Pancreas (tissue), 10 donors: Measurements from ENCODE around the gene ADRB2. TPM values are rescaled to one million over a fixed set of nuclear protein-coding genes. Genes with fewer than 3 reads are reported as not detected.

Experiments
- ATAC-seq, 4 donors: fragments of 200-7000 bp; cut with Tn5 transposase; one replicate each; pipeline versions ENCODE4 v1.8.0 to v1.9.1; 2020; ENCODE audit warnings: mild to moderate bottlenecking in 4 of 4, moderate library complexity in 4 of 4
- DNase-seq, 6 donors: peaks; one replicate each; pipeline ENCODE4 v3.0.0-alpha.2; 2020
- FAIRE-seq: peaks from 2 replicates; lab custom pipeline; 2012; peaks lifted over from hg19 to GRCh38; lab: Jason Lieb, UNC
- H3K27ac ChIP-seq, 4 donors: fragments of 200-600 bp; sonication (generic); 1 replicate in 3 of 4; 2 replicates in 1 of 4; pipeline versions ENCODE4 v1.5.0 to v1.8.0; 2020
- H3K27me3 ChIP-seq, 4 donors: fragments of 200-600 bp; one replicate each; pipeline ENCODE4 v1.8.0; 2021
- H3K36me3 ChIP-seq, 3 donors: fragments of 200-600 bp; sonication (generic) in 1 of 3; one replicate each; pipeline versions ENCODE4 v1.5.0 to v1.8.0; 2020 to 2021
- H3K4me1 ChIP-seq, 3 donors: fragments of 200-600 bp; one replicate each; pipeline ENCODE4 v1.8.0; 2021
- H3K4me3 ChIP-seq, 4 donors: fragments of 200-600 bp; sonication (generic) in 2 of 4; one replicate each; pipeline versions ENCODE4 v1.5.0 to v1.8.0; 2020 to 2021
- H3K9me3 ChIP-seq, 4 donors: fragments of 200-600 bp; one replicate each; pipeline ENCODE4 v1.8.0; 2021
- WGBS, 2 donors: extraction: QIAGEN DNeasy Blood & Tissue Kit; methylation state at CpG; one replicate each; pipeline ENCODE4 v1.1.7; 2013; 5-methylcytosine and 5-hydroxymethylcytosine counted together
- intact Hi-C, 3 donors: fragments of 100-400 bp; cut with DNase I; formaldehyde crosslinking; loops; one replicate each; pipeline versions ENCODE4 v1.11.1 to v1.14.2; 2022
- polyA plus RNA-seq, 2 donors: library from polyadenylated mRNA; stranded (reverse); fragments of 200-250 nt; gene quantifications; one replicate each; pipeline ENCODE4 v1.2.3, GENCODE V29; 2013
- total RNA-seq, 6 donors: library from RNA; stranded (reverse); fragmentation: NEBNext Ultra II Directional in 4 of 6; extraction: Animal tissue kit (Norgen Biotek cat#: 25700) in 4 of 6; gene quantifications; one replicate each; pipeline versions ENCODE4 v1.2.1 to v1.2.4, GENCODE V29; 2021 to 2023
- TF ChIP-seq, protein P1 (sequence below), 4 donors: fragments of 200-600 bp; sonication (generic) in 3 of 4; IDR thresholded peaks; one replicate each; pipeline versions ENCODE4 v1.5.0 to v1.8.0; 2021; ENCODE audit warnings: antibody characterized with exemption in 4 of 4
- donor health status: healthy with polysubstance abuse.
- donor health status: DM: no; HTN: no; CAD: no; lungs with moderate emphysema.
- donor health status: DM: no; HTN: no; CAD: no.
- donor health status: control.
- donor health status: control.
- donor health status: Bipolar disorder and iron deficiency.
- donor health status: DM: yes; HTN: yes; CAD: no.
- donor health status: DM: no; HTN: no; CAD: no.
- donor health status: DM: no; HTN: no; CAD: no.
- donor health status: DM: yes; HTN: yes; CAD: no.

ADRB2 gene
- total and polyA plus RNA-seq, 8 donors = 0.09 to 1.1 (median 0.48) TPM

DNA sequence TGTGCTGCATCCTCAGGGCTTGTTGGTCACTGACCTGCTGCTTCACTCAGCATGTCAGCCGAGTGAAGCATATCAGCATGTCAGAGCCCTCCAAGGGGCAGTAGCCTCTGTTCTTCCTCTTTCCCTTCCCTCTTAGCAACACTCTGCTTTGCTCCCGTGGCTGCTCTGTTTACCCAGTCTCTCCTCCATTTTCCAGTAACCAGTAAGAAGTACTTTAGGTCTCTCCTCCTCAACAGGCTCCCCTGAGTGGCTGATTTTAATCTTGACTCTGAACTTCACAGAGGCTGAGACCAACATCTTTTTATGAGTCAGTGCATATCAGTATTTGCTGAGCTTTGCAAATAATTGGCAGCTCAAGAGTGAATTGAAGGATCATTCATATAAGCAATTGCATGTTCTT lies 18.6 kb upstream of the ADRB2 start:
- FAIRE-seq = no peak
- ATAC-seq = peak in 3 of 4 donors; percentile 56 to 71 (median 69)
- Histone ChIP-seq H3K36me3 (no peaks in the 10 kb centered on the region), H3K4me3 (no peak overlapping the region), H3K9me3 (no peaks in the 10 kb centered on the region), H3K27ac (no peak overlapping the region), H3K4me1 (peaks cover 0 to 3% (median 0%) of the 10 kb centered on the region in 3 donors), H3K27me3 (no peaks in the 10 kb centered on the region)
- TF ChIP-seq, protein P1, sequence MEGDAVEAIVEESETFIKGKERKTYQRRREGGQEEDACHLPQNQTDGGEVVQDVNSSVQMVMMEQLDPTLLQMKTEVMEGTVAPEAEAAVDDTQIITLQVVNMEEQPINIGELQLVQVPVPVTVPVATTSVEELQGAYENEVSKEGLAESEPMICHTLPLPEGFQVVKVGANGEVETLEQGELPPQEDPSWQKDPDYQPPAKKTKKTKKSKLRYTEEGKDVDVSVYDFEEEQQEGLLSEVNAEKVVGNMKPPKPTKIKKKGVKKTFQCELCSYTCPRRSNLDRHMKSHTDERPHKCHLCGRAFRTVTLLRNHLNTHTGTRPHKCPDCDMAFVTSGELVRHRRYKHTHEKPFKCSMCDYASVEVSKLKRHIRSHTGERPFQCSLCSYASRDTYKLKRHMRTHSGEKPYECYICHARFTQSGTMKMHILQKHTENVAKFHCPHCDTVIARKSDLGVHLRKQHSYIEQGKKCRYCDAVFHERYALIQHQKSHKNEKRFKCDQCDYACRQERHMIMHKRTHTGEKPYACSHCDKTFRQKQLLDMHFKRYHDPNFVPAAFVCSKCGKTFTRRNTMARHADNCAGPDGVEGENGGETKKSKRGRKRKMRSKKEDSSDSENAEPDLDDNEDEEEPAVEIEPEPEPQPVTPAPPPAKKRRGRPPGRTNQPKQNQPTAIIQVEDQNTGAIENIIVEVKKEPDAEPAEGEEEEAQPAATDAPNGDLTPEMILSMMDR (IDR thresholded peaks at IDR 0.05) = no peak
- WGBS, 2 donors = 27 to 36% methylated on average over 2 of the region's 2 CpGs
- DNase-seq = peak in 1 of 6 donors; percentile 24
- intact Hi-C loops = no loop called here

DNA sequence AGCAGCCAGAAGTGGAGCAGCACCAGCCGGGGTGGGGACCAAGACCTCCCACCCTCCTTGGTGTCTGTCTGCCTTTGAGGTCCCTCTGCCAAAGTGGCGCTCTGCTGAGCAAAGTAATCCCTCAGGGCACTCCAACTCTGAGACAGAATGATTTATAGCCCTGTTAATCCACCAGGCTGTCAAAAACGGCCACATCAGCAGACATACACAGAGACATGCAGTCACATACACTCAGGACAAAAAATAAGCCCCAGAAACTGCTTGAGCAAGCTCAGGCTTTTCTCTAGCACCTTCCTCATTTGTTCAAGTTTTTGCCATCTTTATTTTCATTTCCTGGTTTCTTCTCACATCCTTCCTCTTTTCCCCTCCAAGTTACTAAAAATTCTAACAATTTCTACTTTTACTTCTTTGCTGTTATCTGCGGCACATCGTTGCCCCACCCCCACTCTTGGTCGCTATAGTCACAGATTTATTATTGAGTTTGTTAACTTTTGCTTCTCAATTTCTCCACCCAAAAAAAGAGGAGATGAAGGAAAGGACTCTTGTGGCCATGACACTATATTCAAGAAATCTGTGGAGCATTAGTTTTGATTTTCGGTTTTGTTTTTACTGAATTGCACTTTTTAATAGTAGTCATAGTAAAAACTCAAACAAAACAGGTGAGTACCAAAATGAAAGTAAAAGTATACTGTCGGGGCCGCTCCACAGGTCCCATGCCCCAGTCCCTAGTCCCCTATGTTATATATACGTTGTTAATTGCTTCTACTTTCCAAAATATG lies 17.4 kb upstream of the ADRB2 start:
- Histone ChIP-seq H3K27ac (no peak overlapping the region), H3K36me3 (no peaks in the 10 kb centered on the region), H3K4me1 (peaks cover 0 to 3% (median 0%) of the 10 kb centered on the region in 3 donors), H3K9me3 (no peaks in the 10 kb centered on the region), H3K4me3 (no peak overlapping the region), H3K27me3 (no peaks in the 10 kb centered on the region)
- ATAC-seq (peak in 3 of 4 donors; percentile 44 to 75 (median 67)), FAIRE-seq (no peak), DNase-seq (no peak)
- intact Hi-C loops = no loop called here
- 59 to 64% methylated on average over 10 of the region's 10 CpGs for WGBS, 2 donors
- TF ChIP-seq, protein P1 (IDR thresholded peaks at IDR 0.05) = no peak

GRCh38 chr5:148809781-148810524 lies 16.5 kb upstream of the ADRB2 start:
- no peaks in the 10 kb centered on the region for H3K9me3 ChIP-seq
- intact Hi-C loops = no loop called here
- H3K27me3 ChIP-seq = no peaks in the 10 kb centered on the region
- H3K27ac ChIP-seq = no peak overlapping the region
- TF ChIP-seq, protein P1 (IDR thresholded peaks at IDR 0.05) = no peak
- H3K4me3 ChIP-seq = no peak overlapping the region
- no peak for FAIRE-seq
- WGBS, 2 donors = 82 to 95% methylated on average over 3 of the region's 3 CpGs
- peaks cover 0 to 3% (median 0%) of the 10 kb centered on the region in 3 donors for H3K4me1 ChIP-seq
- no peak for DNase-seq
- no peak for ATAC-seq
- H3K36me3 ChIP-seq = no peaks in the 10 kb centered on the region

GRCh38 chr5:148810823-148811222 lies 15.6 kb upstream of the ADRB2 start:
- Histone ChIP-seq H3K27me3 (no peaks in the 10 kb centered on the region), H3K4me1 (peaks cover 0 to 3% (median 0%) of the 10 kb centered on the region in 3 donors), H3K4me3 (no peak overlapping the region), H3K36me3 (no peaks in the 10 kb centered on the region), H3K27ac (no peak overlapping the region), H3K9me3 (no peaks in the 10 kb centered on the region)
- WGBS, 2 donors = 75 to 81% methylated on average over 2 of the region's 2 CpGs
- no peak for FAIRE-seq
- DNase-seq = no peak
- TF ChIP-seq, protein P1 (IDR thresholded peaks at IDR 0.05) = no peak
- intact Hi-C loops = no loop called here
- ATAC-seq = no peak
